ENCODE measurements around the gene SOX21.

The SOX21 gene

DNA sequence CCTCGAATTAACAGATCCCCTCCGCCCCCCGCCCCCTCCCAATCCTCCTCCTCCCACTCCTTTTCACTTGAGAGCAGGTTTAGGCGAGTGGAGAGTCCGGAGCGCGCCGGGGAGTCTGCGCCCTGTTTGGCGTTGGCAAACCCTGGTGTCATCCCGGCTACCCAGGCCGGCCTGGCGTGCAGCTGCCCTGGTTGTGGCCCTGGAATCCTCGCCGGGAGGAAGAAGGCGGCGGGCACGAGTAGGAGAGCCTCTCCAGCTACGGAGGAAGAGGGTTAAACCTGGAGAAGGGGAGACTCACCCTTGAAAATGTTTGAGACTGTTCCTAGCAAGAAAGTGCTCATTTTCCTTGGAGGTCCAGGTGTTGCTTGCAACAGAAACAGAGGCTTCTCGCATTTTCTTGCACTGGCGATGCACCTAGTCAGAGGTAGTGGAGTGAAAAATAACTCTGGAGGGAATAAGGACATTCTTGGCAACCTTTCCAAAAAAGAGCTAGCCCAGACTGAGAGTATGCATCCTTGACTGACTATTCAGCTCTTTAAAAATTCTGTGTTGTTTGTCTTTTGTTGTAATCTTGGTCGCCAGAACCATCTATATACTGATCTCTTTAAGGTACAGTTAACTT, 1.3 kb upstream of the SOX21 start:
- TF ChIP-seq, protein P1, sequence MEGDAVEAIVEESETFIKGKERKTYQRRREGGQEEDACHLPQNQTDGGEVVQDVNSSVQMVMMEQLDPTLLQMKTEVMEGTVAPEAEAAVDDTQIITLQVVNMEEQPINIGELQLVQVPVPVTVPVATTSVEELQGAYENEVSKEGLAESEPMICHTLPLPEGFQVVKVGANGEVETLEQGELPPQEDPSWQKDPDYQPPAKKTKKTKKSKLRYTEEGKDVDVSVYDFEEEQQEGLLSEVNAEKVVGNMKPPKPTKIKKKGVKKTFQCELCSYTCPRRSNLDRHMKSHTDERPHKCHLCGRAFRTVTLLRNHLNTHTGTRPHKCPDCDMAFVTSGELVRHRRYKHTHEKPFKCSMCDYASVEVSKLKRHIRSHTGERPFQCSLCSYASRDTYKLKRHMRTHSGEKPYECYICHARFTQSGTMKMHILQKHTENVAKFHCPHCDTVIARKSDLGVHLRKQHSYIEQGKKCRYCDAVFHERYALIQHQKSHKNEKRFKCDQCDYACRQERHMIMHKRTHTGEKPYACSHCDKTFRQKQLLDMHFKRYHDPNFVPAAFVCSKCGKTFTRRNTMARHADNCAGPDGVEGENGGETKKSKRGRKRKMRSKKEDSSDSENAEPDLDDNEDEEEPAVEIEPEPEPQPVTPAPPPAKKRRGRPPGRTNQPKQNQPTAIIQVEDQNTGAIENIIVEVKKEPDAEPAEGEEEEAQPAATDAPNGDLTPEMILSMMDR (IDR thresholded peaks at IDR 0.05; ENCODE audit: control insufficient read depth, extremely low read depth, insufficient read depth), result no peak
- DNase-seq (ENCODE audit: low read depth), result no peak
- H3K4me3 ChIP-seq (ENCODE audit: low read depth, low read length), result no peak overlapping the region

DNA sequence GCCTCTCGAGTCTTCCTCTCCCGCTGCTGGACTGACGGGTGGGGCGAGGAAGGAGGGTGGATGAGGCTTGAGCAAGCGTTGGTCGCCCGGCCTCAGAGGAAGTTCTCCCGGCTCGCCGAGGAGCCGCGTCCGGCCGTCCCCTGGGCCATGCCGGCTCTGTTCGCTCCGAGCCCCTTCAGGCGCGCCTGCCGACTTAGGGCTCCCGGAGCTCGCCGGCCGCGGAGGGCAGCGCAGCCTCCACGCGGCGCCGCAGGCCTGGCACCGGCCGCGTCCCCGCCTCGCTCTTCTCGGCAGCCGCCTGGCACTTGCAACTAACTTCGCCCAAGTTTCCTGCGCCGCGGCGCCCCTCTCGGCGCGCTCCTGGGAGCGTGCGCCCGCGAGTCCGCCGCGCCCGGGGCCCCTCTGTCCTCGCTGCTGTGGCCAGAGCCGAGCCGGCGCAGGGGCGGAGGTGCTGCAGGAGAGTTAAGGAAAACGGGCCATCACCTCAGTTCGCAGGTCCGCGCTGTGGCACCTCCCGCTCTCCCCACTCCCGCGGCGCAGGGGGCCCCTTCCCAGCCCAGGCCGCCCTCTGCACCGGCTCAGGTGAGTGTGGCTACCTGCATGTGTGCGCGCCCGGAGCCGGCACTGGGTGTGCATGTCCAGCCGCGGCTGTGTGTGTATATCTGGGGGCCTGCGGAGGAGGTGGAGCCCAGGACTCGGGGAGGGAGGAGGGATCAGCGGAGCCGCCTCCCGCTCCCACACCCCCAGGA, 641 bp upstream of the SOX21 start:
- TF ChIP-seq, protein P1 (IDR thresholded peaks at IDR 0.05; ENCODE audit: control insufficient read depth, extremely low read depth, insufficient read depth), result no peak
- no peak for DNase-seq (ENCODE audit: low read depth)
- no peak overlapping the region for H3K4me3 ChIP-seq (ENCODE audit: low read depth, low read length)

DNA sequence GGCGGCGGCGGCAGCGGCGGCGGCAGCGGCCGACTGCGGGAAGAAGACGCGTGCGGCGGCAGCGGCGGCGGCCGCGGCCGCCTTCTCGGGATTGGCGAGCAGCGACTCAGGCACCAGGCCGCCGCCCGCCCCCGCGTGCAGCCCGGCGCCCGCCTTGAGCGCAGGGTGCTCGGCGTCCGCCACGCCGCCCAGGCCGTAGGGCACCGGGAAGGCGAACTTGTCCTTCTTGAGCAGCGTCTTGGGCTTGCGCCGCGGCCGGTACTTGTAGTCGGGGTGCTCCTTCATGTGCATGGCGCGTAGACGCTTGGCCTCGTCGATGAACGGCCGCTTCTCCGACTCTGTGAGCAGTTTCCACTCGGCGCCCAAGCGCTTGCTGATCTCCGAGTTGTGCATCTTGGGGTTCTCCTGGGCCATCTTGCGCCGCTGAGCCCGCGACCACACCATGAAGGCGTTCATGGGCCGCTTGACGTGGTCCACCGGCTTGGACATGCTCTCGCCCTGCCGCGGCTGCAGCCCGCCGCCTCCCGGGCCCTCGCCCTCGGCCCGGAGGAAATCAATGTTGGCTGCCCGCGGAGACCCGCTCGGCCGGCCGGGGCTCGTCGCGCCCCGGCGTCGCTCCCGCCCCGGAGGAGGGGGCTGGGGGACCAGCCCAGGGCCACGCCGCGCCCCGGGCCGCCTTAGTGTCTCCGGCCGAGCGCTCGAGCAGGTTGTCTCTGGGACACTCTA, 621 bp downstream of the SOX21 start:
- DNase-seq (ENCODE audit: low read depth), result no peak
- H3K4me3 ChIP-seq (ENCODE audit: low read depth, low read length), result no peak overlapping the region
- TF ChIP-seq, protein P1 (IDR thresholded peaks at IDR 0.05; ENCODE audit: control insufficient read depth, extremely low read depth, insufficient read depth), result no peak

DNA sequence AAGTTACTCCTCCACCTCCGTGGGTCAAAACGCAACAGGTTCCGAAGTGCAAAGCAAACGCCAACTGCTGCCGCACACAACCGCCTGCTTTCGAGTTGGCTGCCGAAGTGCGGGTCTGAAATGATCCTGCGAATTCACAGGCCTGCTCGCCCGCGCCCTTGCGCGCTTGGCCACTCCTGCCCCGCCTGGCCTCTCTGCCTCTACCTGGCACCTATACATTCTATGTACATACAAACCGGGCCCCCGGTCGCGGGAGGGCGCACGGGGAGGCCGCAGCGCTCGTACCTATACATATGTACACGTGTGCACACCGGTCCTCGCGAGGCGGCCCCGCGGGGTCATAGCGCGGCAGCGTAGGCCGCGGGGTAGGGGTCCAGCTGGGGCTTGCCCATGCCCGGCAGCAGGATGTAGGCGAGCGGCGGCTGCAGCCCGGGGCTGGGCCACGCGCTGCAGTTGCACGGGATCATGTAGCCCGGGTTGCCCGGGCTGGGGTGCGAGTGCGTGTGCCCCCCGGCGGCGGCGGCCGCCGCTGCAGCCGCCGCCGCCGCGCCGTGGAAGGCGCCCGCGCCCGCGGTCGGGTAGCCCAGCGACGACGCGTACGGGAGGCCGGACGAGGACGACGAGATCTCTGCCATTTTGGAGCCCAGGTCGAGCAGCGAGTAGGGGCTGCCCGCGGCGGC, 1.3 kb downstream of the SOX21 start:
- TF ChIP-seq, protein P1 (IDR thresholded peaks at IDR 0.05; ENCODE audit: control insufficient read depth, extremely low read depth, insufficient read depth), result peak; percentile 20; the same call in 1 of the 2 replicates
- no peak overlapping the region for H3K4me3 ChIP-seq (ENCODE audit: low read depth, low read length)
- no peak for DNase-seq (ENCODE audit: low read depth)

DNA sequence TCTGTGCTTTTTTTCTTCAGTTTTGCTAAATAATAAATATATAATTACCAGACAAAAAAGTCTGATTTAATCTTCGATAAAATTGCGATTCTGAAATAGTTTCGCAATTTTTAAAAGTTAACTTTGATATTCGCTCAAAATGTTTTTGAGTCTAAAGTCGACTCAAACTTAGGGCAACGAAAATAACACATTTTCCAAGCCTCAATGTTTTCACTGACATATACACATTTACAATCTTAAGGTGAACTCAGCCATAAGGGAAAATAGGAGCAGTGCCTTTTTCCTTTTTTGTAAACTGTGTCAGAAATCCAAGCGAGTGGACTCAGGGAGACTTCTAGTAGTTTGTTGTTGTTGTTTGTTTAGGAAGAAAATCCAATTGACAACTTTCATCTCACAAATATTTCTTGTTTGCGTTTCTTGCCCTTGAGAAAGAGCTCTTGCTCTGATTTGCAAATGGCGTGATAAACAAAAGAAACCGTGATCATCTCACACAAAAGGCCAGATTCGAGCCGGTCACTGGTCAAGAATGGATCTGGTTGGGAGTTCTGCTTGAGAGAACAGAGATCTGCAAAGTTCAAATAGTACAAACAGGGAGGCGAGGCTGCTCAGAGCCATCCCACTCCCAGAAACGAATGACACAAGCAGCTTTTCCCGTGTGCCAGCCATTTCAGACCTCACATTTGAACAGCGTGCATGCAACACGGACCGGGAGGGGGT, 2.1 kb downstream of the SOX21 start:
- DNase-seq (ENCODE audit: low read depth), result no peak
- H3K4me3 ChIP-seq (ENCODE audit: low read depth, low read length), result no peak overlapping the region
- TF ChIP-seq, protein P1 (IDR thresholded peaks at IDR 0.05; ENCODE audit: control insufficient read depth, extremely low read depth, insufficient read depth), result no peak
